Natural killer cell (primary cell): ENCODE results near the gene CBLL2. TPM values are rescaled to one million over a fixed set of nuclear protein-coding genes. Genes with fewer than 3 reads are reported as not detected.

Source experiments
- ATAC-seq, 3 donors: fragments of 150-1000 bp in 2 of 3; fragments of 200-7000 bp in 1 of 3; cut with Tn5 transposase; 1 replicate in 1 of 3; 2 replicates in 2 of 3; pipeline ENCODE4 v1.10.0; 2021; ENCODE audit warnings: mild to moderate bottlenecking in 2 of 3, moderate library complexity in 2 of 3
- DNase-seq, 2 donors: peaks; one replicate each; pipeline versions ENCODE4 v3.0.0 to v3.0.0-alpha.2; 2013 to 2021; ENCODE audit warnings: mixed read lengths in 1 of 2
- H3K27ac ChIP-seq: one replicate; pipeline ENCODE4 v1.5.1; 2013; ENCODE audit warnings: mild to moderate bottlenecking, low read length
- H3K27me3 ChIP-seq: one replicate; pipeline ENCODE4 v1.6.1; 2013; ENCODE audit warnings: low read length; ENCODE audit not compliant: control insufficient read depth, insufficient read depth
- H3K36me3 ChIP-seq: one replicate; pipeline ENCODE4 v1.6.1; 2013; ENCODE audit warnings: low read length; ENCODE audit not compliant: control insufficient read depth, insufficient read depth
- H3K4me1 ChIP-seq: one replicate; pipeline ENCODE4 v1.6.1; 2013; ENCODE audit warnings: low read length; ENCODE audit not compliant: control insufficient read depth, insufficient read depth
- H3K4me3 ChIP-seq: one replicate; pipeline ENCODE4 v1.5.1; 2013; ENCODE audit warnings: low read length
- H3K9me3 ChIP-seq: one replicate; pipeline ENCODE4 v1.6.1; 2013; ENCODE audit warnings: low read length; ENCODE audit not compliant: control insufficient read depth, insufficient read depth
- H3K27ac Mint-ChIP-seq, 2 donors: one replicate each; pipeline ENCODE4 v1.8.0; 2022; ENCODE audit warnings: mild to moderate bottlenecking in 2 of 2, mixed read lengths in 2 of 2, moderate library complexity in 1 of 2
- H3K27me3 Mint-ChIP-seq, 2 donors: one replicate each; pipeline ENCODE4 v1.8.0; 2022; ENCODE audit warnings: low read depth in 2 of 2, mixed read lengths in 2 of 2
- H3K36me3 Mint-ChIP-seq: one replicate; pipeline ENCODE4 v1.8.0; 2022; ENCODE audit warnings: mixed read lengths
- H3K4me1 Mint-ChIP-seq, 2 donors: one replicate each; pipeline ENCODE4 v1.8.0; 2022; ENCODE audit warnings: mixed read lengths in 2 of 2
- H3K4me3 Mint-ChIP-seq: one replicate; pipeline ENCODE4 v1.8.0; 2022; ENCODE audit warnings: mild to moderate bottlenecking, moderate library complexity, mixed read lengths
- H3K9me3 Mint-ChIP-seq, 2 donors: one replicate each; pipeline ENCODE4 v1.8.0; 2022; ENCODE audit warnings: mixed read lengths in 2 of 2
- WGBS: methylation state at CpG from one replicate; pipeline ENCODE4 v1.1.7; 2013; ENCODE audit warnings: missing lambda C conversion rate; ENCODE audit not compliant: insufficient coverage; 5-methylcytosine and 5-hydroxymethylcytosine counted together
- intact Hi-C: fragments of 100-400 bp; cut with micrococcal nuclease; formaldehyde crosslinking; loops from one replicate; pipeline ENCODE4 v1.14.2; 2022
- total RNA-seq, 4 donors: library from RNA; stranded (reverse); fragments of 120-200 nt in 1 of 4; gene quantifications; one replicate each; pipeline versions ENCODE4 v1.2.3 to v1.2.4, GENCODE V29; 2013 to 2022
- TF ChIP-seq, protein P1 (sequence below): fragments of 200-600 bp; IDR thresholded peaks from one replicate; pipeline ENCODE4 v1.8.0; 2022; ENCODE audit warnings: antibody characterized with exemption

CBLL2 gene, protein sequence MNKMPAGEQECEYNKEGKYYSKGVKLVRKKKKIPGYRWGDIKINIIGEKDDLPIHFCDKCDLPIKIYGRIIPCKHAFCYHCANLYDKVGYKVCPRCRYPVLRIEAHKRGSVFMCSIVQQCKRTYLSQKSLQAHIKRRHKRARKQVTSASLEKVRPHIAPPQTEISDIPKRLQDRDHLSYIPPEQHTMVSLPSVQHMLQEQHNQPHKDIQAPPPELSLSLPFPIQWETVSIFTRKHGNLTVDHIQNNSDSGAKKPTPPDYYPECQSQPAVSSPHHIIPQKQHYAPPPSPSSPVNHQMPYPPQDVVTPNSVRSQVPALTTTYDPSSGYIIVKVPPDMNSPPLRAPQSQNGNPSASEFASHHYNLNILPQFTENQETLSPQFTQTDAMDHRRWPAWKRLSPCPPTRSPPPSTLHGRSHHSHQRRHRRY
- not detected for total RNA-seq
- total RNA-seq (2013): 0.09 TPM

DNA sequence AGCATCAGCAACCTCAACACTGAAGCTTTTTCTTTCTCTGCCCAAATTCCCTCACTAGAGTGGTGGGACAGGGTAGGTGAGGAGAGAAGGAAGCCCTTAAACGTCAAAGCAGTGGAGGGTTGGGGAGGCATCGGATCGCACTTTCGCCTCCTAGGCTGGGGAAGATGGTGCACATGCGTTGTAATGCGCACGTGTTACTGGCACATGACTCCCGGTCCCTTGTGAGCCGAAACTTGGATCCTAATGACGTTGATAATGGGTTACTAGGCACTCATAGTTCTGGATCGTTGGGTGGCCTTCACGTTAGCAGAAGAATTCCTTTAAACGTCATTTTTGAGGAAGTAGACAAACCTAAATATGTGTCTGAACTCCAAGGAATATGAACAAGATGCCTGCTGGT is at the start of gene CBLL2:
Gene CBLL2, plus strand, starts transcription at position 301 of the 400 bp plus-strand sequence. Its CDS starts 79 bp downstream, at position 380.
- no peak within 1 kb of the TSS for H3K27ac ChIP-seq
- intact Hi-C loops: no loop called here
- TF ChIP-seq, protein P1, sequence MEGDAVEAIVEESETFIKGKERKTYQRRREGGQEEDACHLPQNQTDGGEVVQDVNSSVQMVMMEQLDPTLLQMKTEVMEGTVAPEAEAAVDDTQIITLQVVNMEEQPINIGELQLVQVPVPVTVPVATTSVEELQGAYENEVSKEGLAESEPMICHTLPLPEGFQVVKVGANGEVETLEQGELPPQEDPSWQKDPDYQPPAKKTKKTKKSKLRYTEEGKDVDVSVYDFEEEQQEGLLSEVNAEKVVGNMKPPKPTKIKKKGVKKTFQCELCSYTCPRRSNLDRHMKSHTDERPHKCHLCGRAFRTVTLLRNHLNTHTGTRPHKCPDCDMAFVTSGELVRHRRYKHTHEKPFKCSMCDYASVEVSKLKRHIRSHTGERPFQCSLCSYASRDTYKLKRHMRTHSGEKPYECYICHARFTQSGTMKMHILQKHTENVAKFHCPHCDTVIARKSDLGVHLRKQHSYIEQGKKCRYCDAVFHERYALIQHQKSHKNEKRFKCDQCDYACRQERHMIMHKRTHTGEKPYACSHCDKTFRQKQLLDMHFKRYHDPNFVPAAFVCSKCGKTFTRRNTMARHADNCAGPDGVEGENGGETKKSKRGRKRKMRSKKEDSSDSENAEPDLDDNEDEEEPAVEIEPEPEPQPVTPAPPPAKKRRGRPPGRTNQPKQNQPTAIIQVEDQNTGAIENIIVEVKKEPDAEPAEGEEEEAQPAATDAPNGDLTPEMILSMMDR: no peak
- no peaks in the 10 kb centered on the region for H3K4me1 ChIP-seq
- H3K36me3 Mint-ChIP-seq: no peaks in the 10 kb centered on the region
- H3K4me3 Mint-ChIP-seq: no peak within 1 kb of the TSS
- H3K36me3 ChIP-seq: no peaks in the 10 kb centered on the region
- no peaks in the 10 kb centered on the region for H3K4me1 Mint-ChIP-seq
- H3K9me3 Mint-ChIP-seq: peaks cover 2 to 4% of the 10 kb centered on the region in 2 donors
- no peak within 1 kb of the TSS for H3K27ac Mint-ChIP-seq
- DNase-seq: no peak
- 86% methylated on average over 12 of the region's 13 CpGs for WGBS
- ATAC-seq: no peak
- no peaks in the 10 kb centered on the region for H3K9me3 ChIP-seq
- no peaks in the 10 kb centered on the region for H3K27me3 Mint-ChIP-seq
- H3K4me3 ChIP-seq: no peak within 1 kb of the TSS
- no peaks in the 10 kb centered on the region for H3K27me3 ChIP-seq

DNA sequence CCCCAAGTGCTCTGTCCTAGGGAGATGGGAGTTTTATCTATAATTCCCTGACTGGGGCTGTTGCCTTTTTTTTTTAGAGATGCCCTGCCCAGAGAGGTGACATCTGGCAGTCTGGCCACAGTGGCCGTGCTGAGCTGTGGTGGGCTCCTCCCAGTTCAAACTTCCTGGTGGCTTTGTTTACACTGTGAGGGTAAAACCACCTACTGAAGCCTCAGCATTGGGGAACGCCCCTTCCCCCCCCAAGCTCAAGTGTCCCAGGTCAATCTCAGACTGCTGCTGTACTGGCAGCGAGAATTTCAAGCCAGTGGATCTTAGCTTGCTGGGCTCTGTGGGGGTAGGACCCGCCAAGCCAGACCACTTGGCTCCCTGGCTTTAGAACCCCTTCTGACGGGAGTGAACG is 38.3 kb upstream of the CBLL2 start:
- Mint-ChIP-seq H3K27ac (no peak overlapping the region), H3K36me3 (no peaks in the 10 kb centered on the region), H3K4me1 (no peaks in the 10 kb centered on the region), H3K9me3 (peaks cover 1 to 6% of the 10 kb centered on the region in 2 donors), H3K4me3 (no peak overlapping the region), H3K27me3 (no peaks in the 10 kb centered on the region)
- Histone ChIP-seq H3K27me3 (no peaks in the 10 kb centered on the region), H3K36me3 (no peaks in the 10 kb centered on the region), H3K4me1 (no peaks in the 10 kb centered on the region), H3K9me3 (no peaks in the 10 kb centered on the region), H3K27ac (no peak overlapping the region), H3K4me3 (no peak overlapping the region)
- WGBS: 55% methylated on average over 4 of the region's 6 CpGs
- intact Hi-C loops: no loop called here
- TF ChIP-seq, protein P1: no peak
- DNase-seq (no peak), ATAC-seq (no peak)

DNA sequence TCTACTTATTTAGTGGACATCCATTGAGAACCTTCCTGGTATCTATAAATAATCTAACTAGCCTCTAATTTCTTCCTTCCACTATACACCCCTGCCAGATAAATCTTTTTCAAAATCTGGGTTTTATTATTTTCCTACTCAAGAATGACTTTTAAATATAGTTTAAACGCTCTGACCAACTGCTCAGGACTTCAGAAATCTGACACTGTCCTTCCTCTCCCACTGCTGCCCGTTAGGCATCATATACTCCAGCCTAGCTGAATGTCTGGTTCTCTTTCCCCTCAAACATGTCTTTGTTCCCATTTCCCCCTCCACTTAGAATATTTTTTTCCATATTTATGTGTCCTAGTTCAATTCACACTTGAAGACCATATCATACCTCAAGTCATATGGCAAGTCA is 35.2 kb upstream of the CBLL2 start:
- H3K36me3 Mint-ChIP-seq: no peaks in the 10 kb centered on the region
- no peaks in the 10 kb centered on the region for H3K27me3 ChIP-seq
- intact Hi-C loops: no loop called here
- H3K27ac Mint-ChIP-seq: no peak overlapping the region
- H3K9me3 Mint-ChIP-seq: peaks cover 2 to 4% of the 10 kb centered on the region in 2 donors
- 67% methylated on average over 2 of the region's 2 CpGs for WGBS
- ATAC-seq (no peak), DNase-seq (no peak)
- TF ChIP-seq, protein P1: no peak
- no peaks in the 10 kb centered on the region for H3K9me3 ChIP-seq
- H3K36me3 ChIP-seq: no peaks in the 10 kb centered on the region
- H3K4me1 ChIP-seq: no peaks in the 10 kb centered on the region
- H3K27me3 Mint-ChIP-seq: no peaks in the 10 kb centered on the region
- no peak overlapping the region for H3K4me3 ChIP-seq
- no peaks in the 10 kb centered on the region for H3K4me1 Mint-ChIP-seq
- no peak overlapping the region for H3K27ac ChIP-seq
- no peak overlapping the region for H3K4me3 Mint-ChIP-seq

DNA sequence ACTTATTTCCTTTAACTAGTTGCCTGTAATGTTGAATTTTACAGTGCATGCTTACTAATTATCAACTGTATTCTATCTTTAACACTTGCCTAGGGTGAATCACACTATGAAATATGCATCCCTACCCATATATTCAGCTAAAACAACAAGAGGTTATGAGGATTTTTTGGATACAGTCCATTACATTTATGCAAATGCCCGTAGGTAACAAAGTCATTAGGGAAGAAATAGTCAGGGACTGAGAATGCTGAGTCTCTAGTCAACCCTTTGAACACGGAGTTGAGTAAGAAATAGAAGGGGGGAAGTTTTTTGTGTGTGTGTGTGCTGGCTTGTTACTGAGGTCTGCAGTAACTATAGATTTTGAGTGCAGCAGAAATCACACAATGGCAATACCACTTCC is 26.1 kb upstream of the CBLL2 start:
- TF ChIP-seq, protein P1: no peak
- Histone ChIP-seq H3K4me3 (no peak overlapping the region), H3K27me3 (no peaks in the 10 kb centered on the region), H3K4me1 (no peaks in the 10 kb centered on the region), H3K36me3 (no peaks in the 10 kb centered on the region), H3K9me3 (no peaks in the 10 kb centered on the region), H3K27ac (no peak overlapping the region)
- no peaks in the 10 kb centered on the region for H3K4me1 Mint-ChIP-seq
- intact Hi-C loops: no loop called here
- no peaks in the 10 kb centered on the region for H3K27me3 Mint-ChIP-seq
- no peak overlapping the region for H3K27ac Mint-ChIP-seq
- DNase-seq (no peak), ATAC-seq (no peak)
- H3K4me3 Mint-ChIP-seq: no peak overlapping the region
- no peaks in the 10 kb centered on the region for H3K36me3 Mint-ChIP-seq
- 80% methylated on average over 2 of the region's 2 CpGs for WGBS
- H3K9me3 Mint-ChIP-seq: no peaks in the 10 kb centered on the region
